Activated effector memory CD4-positive, alpha-beta T cell treated with Interleukin-2 at 50 U/mL for 16 hours (primary cell): ENCODE results near the gene CPSF4L.
"Not testable (repeated sequence)": the region's sequence is repeated elsewhere in the genome, so short reads cannot be mapped to it uniquely, and the experiment has no call there.

Experiments
- DNase-seq: peaks from one replicate; pipeline ENCODE4 v3.0.0-alpha.2; 2020

CPSF4L gene

GRCh38 chr17:73261617-73261951 lies at the start of gene CPSF4L:
Gene CPSF4L (minus strand): TSS chr17:73261880. CDS start chr17:73261818, 62 bp downstream.
- DNase-seq = no peak

- no peak for DNase-seq
Observed at GRCh38 chr17:73311428-73311780, 49.7 kb upstream of the CPSF4L start.

- no peak for DNase-seq
Observed at GRCh38 chr17:73309727-73310596, 48.3 kb upstream of the CPSF4L start.

GRCh38 chr17:73308959-73309358 lies 47.3 kb upstream of the CPSF4L start:
- not testable (repeated sequence) for DNase-seq

- no peak for DNase-seq
Observed at GRCh38 chr17:73308017-73308823, 46.5 kb upstream of the CPSF4L start.

GRCh38 chr17:73307130-73307529 lies 45.5 kb upstream of the CPSF4L start:
- no peak for DNase-seq

- DNase-seq = no peak
Observed at GRCh38 chr17:73305845-73306836, 44.5 kb upstream of the CPSF4L start.

GRCh38 chr17:73304971-73305812 lies 43.5 kb upstream of the CPSF4L start:
- DNase-seq = no peak

- no peak for DNase-seq
Observed at GRCh38 chr17:73304438-73304837, 42.8 kb upstream of the CPSF4L start.

- no peak for DNase-seq
Observed at GRCh38 chr17:73302189-73302588, 40.5 kb upstream of the CPSF4L start.

GRCh38 chr17:73301369-73301768 lies 39.7 kb upstream of the CPSF4L start:
- no peak for DNase-seq

GRCh38 chr17:73300392-73300791 lies 38.7 kb upstream of the CPSF4L start:
- no peak for DNase-seq

GRCh38 chr17:73297934-73298861 lies 36.5 kb upstream of the CPSF4L start:
- DNase-seq = no peak

GRCh38 chr17:73293480-73293911 lies 31.8 kb upstream of the CPSF4L start:
- no peak for DNase-seq

GRCh38 chr17:73293031-73293430 lies 31.4 kb upstream of the CPSF4L start:
- DNase-seq = no peak

GRCh38 chr17:73292031-73292531 lies 30.4 kb upstream of the CPSF4L start:
- no peak for DNase-seq

- no peak for DNase-seq
Observed at GRCh38 chr17:73291260-73291801, 29.7 kb upstream of the CPSF4L start.

- no peak for DNase-seq
Observed at GRCh38 chr17:73290399-73291259, 28.9 kb upstream of the CPSF4L start.
